GM19025 (cell line): ENCODE data around the gene PRSS36.
A peak's percentile ranks its signal among the peaks of the same experiment; 100 is the strongest.

Experiments
- ATAC-seq: cut with Tn5 transposase; IDR thresholded peaks from one replicate; pipeline ENCODE4 v1.9.1; 2021; ENCODE audit warnings: mild to moderate bottlenecking, low read depth, moderate library complexity; ENCODE audit not compliant: unreplicated experiment

The PRSS36 gene

GRCh38 chr16:31129568-31130335 lies 20.1 kb downstream of the PRSS36 start:
- ATAC-seq, result no peak

GRCh38 chr16:31128711-31129567 lies 20.9 kb downstream of the PRSS36 start:
- ATAC-seq, result no peak

- ATAC-seq, result no peak
These were observed 22.7 kb downstream of the PRSS36 start for GRCh38 chr16:31127182-31127581.

GRCh38 chr16:31125844-31126243 lies 24.0 kb downstream of the PRSS36 start:
- ATAC-seq, result no peak

GRCh38 chr16:31120129-31120528 lies 29.7 kb downstream of the PRSS36 start:
- no peak for ATAC-seq

GRCh38 chr16:31118223-31119155 lies 31.4 kb downstream of the PRSS36 start:
- ATAC-seq, result no peak

- ATAC-seq, result peak; percentile 88
These were observed 32.3 kb downstream of the PRSS36 start, which contains the start of gene KAT8 for GRCh38 chr16:31117384-31118222. TSS of gene KAT8 (plus strand) at chr16:31117664. CDS start at chr16:31117682, 18 bp downstream.

- ATAC-seq, result no peak
These were observed 35.4 kb downstream of the PRSS36 start for GRCh38 chr16:31114468-31114867.

- no peak for ATAC-seq
These were observed 36.4 kb downstream of the PRSS36 start for GRCh38 chr16:31113121-31114120.

GRCh38 chr16:31112711-31113110 lies 37.2 kb downstream of the PRSS36 start:
- no peak for ATAC-seq

GRCh38 chr16:31111881-31112466 lies 37.9 kb downstream of the PRSS36 start:
- ATAC-seq, result no peak

GRCh38 chr16:31110106-31111034 lies 39.5 kb downstream of the PRSS36 start:
- ATAC-seq, result no peak

GRCh38 chr16:31109622-31110021 lies 40.2 kb downstream of the PRSS36 start:
- no peak for ATAC-seq

GRCh38 chr16:31108794-31109558 lies 40.9 kb downstream of the PRSS36 start:
- no peak for ATAC-seq

- peak; percentile 82 for ATAC-seq
These were observed 41.7 kb downstream of the PRSS36 start, which contains the start of gene BCKDK for GRCh38 chr16:31108035-31108793. TSS of gene BCKDK (plus strand) at chr16:31108386. CDS start at chr16:31109224, 838 bp downstream.
